Ascending aorta (tissue), 2 donors: ENCODE measurements around the gene JCAD. TPM values are rescaled to one million over a fixed set of nuclear protein-coding genes. Genes with fewer than 3 reads are reported as not detected.

Experiments
- DNase-seq, 2 donors: peaks; one replicate each; pipeline ENCODE4 v3.0.0-alpha.2; 2019; ENCODE audit warnings: low spot score in 2 of 2
- H3K27ac ChIP-seq, 2 donors: fragments of 200-600 bp; sonication (generic); one replicate each; pipeline ENCODE4 v1.5.1; 2016 to 2017; ENCODE audit warnings: mild to moderate bottlenecking in 1 of 2
- H3K27me3 ChIP-seq: fragments of 200-600 bp; sonication (generic); one replicate; pipeline ENCODE4 v1.5.1; 2017
- H3K36me3 ChIP-seq, 2 donors: fragments of 200-600 bp; sonication (generic); one replicate each; pipeline ENCODE4 v1.5.1; 2016
- H3K4me1 ChIP-seq, 2 donors: fragments of 200-600 bp; sonication (generic); one replicate each; pipeline ENCODE4 v1.5.1; 2016 to 2017; ENCODE audit warnings: mild to moderate bottlenecking in 1 of 2
- H3K4me3 ChIP-seq, 2 donors: fragments of 200-600 bp; sonication (generic); one replicate each; pipeline ENCODE4 v1.5.1; 2016 to 2017; ENCODE audit warnings: mild to moderate bottlenecking in 1 of 2
- H3K9me3 ChIP-seq, 2 donors: fragments of 200-600 bp; sonication (generic); one replicate each; pipeline ENCODE4 v1.5.1; 2016
- intact Hi-C: fragments of 100-400 bp; cut with DNase I; formaldehyde crosslinking; loops from one replicate; pipeline ENCODE4 v1.15.1; 2023
- total RNA-seq: library from RNA; depleted of rRNA; stranded (reverse); fragments of >200 nt; gene quantifications from one replicate; pipeline ENCODE4 v1.1.0, GENCODE V29; 2016
- TF ChIP-seq, protein P1 (sequence below), 3 experiments: fragments of 200-600 bp in 2 of 3; fragments of 450-650 bp in 1 of 3; sonication (generic) in 2 of 3; IDR thresholded peaks; one replicate each; pipeline ENCODE4 v1.5.1; 2016 to 2019; ENCODE audit warnings: antibody characterized with exemption in 3 of 3, mild to moderate bottlenecking in 1 of 3, moderate library complexity in 1 of 3

JCAD gene
- total RNA-seq, 1 donor from 2014 or later = 82.8 TPM

GRCh38 chr10:30002426-30003266, 56.7 kb downstream of the JCAD start:
- intact Hi-C loops = loop anchor here (1.0 to 10.0 kb wide), 6 partner anchors 56 to 218 kb away; no protein-coding TSS in a partner anchor
- H3K9me3 ChIP-seq = no peaks in the 10 kb centered on the region
- H3K4me1 ChIP-seq = peaks cover 20 to 35% of the 10 kb centered on the region in 2 donors
- DNase-seq = peak; percentile 53 to 92
- H3K36me3 ChIP-seq = no peaks in the 10 kb centered on the region
- H3K4me3 ChIP-seq = peak overlapping the region in 1 of 2 donors; percentile 21
- H3K27me3 ChIP-seq = no peaks in the 10 kb centered on the region
- H3K27ac ChIP-seq = peak overlapping the region; percentile 88 to 90
- TF ChIP-seq, protein P1, sequence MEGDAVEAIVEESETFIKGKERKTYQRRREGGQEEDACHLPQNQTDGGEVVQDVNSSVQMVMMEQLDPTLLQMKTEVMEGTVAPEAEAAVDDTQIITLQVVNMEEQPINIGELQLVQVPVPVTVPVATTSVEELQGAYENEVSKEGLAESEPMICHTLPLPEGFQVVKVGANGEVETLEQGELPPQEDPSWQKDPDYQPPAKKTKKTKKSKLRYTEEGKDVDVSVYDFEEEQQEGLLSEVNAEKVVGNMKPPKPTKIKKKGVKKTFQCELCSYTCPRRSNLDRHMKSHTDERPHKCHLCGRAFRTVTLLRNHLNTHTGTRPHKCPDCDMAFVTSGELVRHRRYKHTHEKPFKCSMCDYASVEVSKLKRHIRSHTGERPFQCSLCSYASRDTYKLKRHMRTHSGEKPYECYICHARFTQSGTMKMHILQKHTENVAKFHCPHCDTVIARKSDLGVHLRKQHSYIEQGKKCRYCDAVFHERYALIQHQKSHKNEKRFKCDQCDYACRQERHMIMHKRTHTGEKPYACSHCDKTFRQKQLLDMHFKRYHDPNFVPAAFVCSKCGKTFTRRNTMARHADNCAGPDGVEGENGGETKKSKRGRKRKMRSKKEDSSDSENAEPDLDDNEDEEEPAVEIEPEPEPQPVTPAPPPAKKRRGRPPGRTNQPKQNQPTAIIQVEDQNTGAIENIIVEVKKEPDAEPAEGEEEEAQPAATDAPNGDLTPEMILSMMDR (IDR thresholded peaks at IDR 0.05) = peak; percentile 65 to 92 (median 86)

GRCh38 chr10:30000802-30001571, 58.4 kb downstream of the JCAD start:
- peak overlapping the region; percentile 88 to 90 for H3K27ac ChIP-seq
- intact Hi-C loops = loop anchor here (2.0 to 10.0 kb wide), 6 partner anchors 104 to 264 kb away; no protein-coding TSS in a partner anchor

GRCh38 chr10:29998142-29998808, 61.1 kb downstream of the JCAD start:
- peak in 1 of 2 donors; percentile 81 for DNase-seq
- intact Hi-C loops = loop anchor here (1.0 kb wide), 1 partner anchor 243 kb away; no protein-coding TSS in a partner anchor
- TF ChIP-seq, protein P1 (IDR thresholded peaks at IDR 0.05) = peak; percentile 94 to 97 (median 96)
- Histone ChIP-seq H3K4me3 (no peak overlapping the region), H3K4me1 (peaks cover 20 to 35% of the 10 kb centered on the region in 2 donors), H3K9me3 (no peaks in the 10 kb centered on the region), H3K27me3 (no peaks in the 10 kb centered on the region), H3K27ac (no peak overlapping the region), H3K36me3 (no peaks in the 10 kb centered on the region)

More at GRCh38 chr10:30000802-30001571, 58.4 kb downstream of the JCAD start:
- Histone ChIP-seq H3K27me3 (no peaks in the 10 kb centered on the region), H3K4me3 (peak overlapping the region in 1 of 2 donors; percentile 15), H3K36me3 (no peaks in the 10 kb centered on the region), H3K4me1 (peaks cover 20 to 35% of the 10 kb centered on the region in 2 donors), H3K9me3 (no peaks in the 10 kb centered on the region)
- DNase-seq = peak; percentile 54 to 94
- TF ChIP-seq, protein P1 (IDR thresholded peaks at IDR 0.05) = no peak

DNA sequence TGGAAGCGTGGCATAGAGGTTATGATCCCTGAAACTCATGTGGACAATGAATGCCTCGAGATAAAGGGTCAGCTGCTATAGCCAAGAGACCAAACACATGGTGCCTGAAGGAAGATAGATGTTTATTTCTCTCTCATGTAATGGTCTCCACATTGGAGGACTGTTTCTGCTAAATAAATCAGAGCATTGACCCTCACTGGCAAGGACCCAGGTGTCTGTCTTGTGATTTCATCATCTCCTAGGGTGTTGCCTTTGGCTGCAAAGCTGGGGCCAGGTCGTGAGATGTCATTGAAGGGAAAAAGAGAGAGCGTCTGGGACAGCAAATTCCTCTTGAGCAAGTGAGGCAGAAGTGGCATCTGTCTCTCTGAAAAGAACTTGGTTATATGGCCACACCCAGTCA, 64.6 kb downstream of the JCAD start:
- intact Hi-C loops = no loop called here
- DNase-seq = no peak
- Histone ChIP-seq H3K9me3 (no peaks in the 10 kb centered on the region), H3K36me3 (no peaks in the 10 kb centered on the region), H3K4me1 (peaks cover 2 to 9% of the 10 kb centered on the region in 2 donors), H3K4me3 (no peak overlapping the region), H3K27ac (no peak overlapping the region), H3K27me3 (no peaks in the 10 kb centered on the region)
- TF ChIP-seq, protein P1 (IDR thresholded peaks at IDR 0.05) = no peak

GRCh38 chr10:29993319-29993915, 66.0 kb downstream of the JCAD start:
- Histone ChIP-seq H3K27ac (no peak overlapping the region), H3K9me3 (no peaks in the 10 kb centered on the region), H3K36me3 (no peaks in the 10 kb centered on the region), H3K4me1 (peaks cover 0 to 2% of the 10 kb centered on the region in 2 donors), H3K27me3 (no peaks in the 10 kb centered on the region), H3K4me3 (no peak overlapping the region)
- no peak for DNase-seq
- intact Hi-C loops = no loop called here
- TF ChIP-seq, protein P1 (IDR thresholded peaks at IDR 0.05) = no peak
